Stimulated activated naive CD8-positive, alpha-beta T cell treated with anti-CD3 and anti-CD28 coated beads, Interleukin-15, Interleukin-2, amounts not matched to agents 100 ng/mL and 50 ng/mL, for 24 hours (primary cell): ENCODE results near the gene FGD3.

ENCODE experiments used
- H3K27ac Mint-ChIP-seq: one replicate; pipeline ENCODE4 v1.8.0; 2021; ENCODE audit warnings: mild to moderate bottlenecking, mixed read lengths
- H3K27me3 Mint-ChIP-seq: one replicate; pipeline ENCODE4 v1.8.0; 2021; ENCODE audit warnings: mixed read lengths
- H3K36me3 Mint-ChIP-seq: one replicate; pipeline ENCODE4 v1.8.0; 2021; ENCODE audit warnings: low read depth, mixed read lengths
- H3K4me1 Mint-ChIP-seq: one replicate; pipeline ENCODE4 v1.8.0; 2021; ENCODE audit warnings: low read depth, mixed read lengths
- H3K4me3 Mint-ChIP-seq: one replicate; pipeline ENCODE4 v1.8.0; 2021; ENCODE audit warnings: mild to moderate bottlenecking, mixed read lengths
- H3K9me3 Mint-ChIP-seq: one replicate; pipeline ENCODE4 v1.8.0; 2021; ENCODE audit warnings: mixed read lengths

FGD3 gene

DNA sequence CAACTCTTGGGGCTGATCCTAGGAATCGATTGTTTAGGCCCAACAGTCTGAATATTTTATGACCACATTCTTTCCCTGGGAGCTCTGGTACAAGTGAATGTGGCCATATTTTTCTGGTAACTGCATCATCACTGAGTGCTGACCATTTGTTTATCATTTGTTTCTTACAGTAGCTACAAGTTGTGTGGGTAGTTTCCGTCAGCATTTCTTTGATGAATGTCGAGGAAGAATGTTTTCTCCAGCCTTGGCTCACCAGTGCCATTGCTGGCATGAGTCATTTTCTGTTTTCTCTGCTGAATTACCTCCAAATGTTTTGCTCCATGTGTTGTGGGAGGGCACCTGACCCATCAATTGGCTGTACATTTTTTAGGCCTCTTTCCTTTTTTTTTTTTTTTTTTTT is 134.6 kb downstream of the FGD3 start:
- Mint-ChIP-seq H3K4me3 (no peak overlapping the region), H3K4me1 (peaks cover 43% of the 10 kb centered on the region), H3K9me3 (no peaks in the 10 kb centered on the region), H3K36me3 (peaks cover 26% of the 10 kb centered on the region), H3K27me3 (no peaks in the 10 kb centered on the region), H3K27ac (no peak overlapping the region)

DNA sequence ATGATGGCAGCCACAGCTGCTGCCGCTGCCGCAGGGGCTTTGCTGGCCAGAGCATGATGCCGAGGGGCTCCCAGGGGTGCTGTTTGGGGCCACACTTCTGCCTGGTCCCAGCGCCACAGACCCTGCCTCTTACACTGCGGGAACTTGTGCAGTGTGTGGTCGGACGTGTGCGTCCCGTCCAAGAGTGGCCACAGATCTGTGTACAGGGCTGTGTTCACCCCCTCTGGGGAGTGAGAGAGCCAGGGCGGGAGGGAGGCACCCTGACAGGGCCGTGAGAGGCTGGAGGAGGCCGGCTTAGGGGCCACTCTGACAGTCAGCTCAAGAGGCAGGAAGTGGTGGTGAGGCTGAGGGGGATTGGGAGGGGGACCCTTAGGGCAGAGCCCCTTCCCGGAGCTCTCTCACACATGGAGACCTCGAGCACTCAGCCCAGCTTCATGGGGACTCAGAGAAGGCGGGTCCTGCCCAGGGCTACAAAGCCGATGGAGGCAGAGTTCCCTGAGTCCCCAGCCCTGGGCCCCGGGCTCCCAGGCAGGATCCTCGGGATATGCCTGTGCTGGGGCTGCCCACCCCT is 135.6 kb downstream of the FGD3 start:
- peak overlapping the region; percentile 31 for H3K27ac Mint-ChIP-seq

DNA sequence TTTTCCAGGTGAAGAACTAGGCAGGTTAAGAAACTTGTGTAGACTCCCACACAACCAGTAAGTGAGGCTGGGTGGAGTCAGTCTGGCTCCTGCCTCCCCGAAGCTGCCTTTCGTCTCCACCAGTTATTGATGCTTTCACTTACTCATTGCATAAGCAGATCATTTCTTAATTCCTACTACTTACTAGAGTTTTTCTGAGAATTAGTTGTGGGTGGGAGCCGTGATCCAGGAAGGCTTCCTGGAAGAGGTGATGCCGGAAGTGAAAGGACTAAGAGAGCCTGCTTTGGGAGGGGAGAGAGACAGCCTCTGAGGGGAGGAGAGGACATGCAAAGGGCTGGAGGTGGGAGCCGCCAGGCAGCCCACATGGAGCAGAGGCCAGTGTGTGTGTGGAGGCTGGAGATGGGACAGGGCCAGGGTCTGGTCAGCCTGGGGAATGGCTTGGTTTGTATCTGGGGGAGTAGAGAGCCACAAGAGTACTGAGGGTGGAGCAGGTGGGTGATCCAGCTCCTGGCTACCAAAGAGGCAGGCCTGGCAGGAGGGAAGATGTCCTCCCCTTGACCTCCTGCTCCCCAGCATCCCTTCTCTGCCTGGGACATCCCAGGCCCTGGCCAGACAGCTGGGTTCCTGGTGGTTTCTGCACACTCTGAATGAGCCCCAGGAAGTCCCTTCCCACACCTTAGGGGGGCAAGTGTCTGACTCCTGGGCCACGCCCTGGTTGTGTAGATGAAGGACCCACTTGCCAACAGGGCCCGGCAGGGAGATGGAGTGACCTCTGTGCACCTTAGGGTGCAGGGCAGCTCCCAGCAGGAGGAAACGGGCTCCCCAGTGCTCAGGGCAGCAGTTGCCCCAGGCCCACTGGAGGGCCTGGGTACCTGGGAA is 136.5 kb downstream of the FGD3 start:
- H3K27ac Mint-ChIP-seq: peak overlapping the region; percentile 87
- peak overlapping the region; percentile 70 for H3K4me3 Mint-ChIP-seq
- peaks cover 36% of the 10 kb centered on the region for H3K4me1 Mint-ChIP-seq
- peaks cover 26% of the 10 kb centered on the region for H3K36me3 Mint-ChIP-seq
- H3K27me3 Mint-ChIP-seq: no peaks in the 10 kb centered on the region
- no peaks in the 10 kb centered on the region for H3K9me3 Mint-ChIP-seq

More for the DNA sequence above, 135.6 kb downstream of the FGD3 start:
- H3K9me3 Mint-ChIP-seq: no peaks in the 10 kb centered on the region
- H3K4me1 Mint-ChIP-seq: peaks cover 33% of the 10 kb centered on the region
- H3K4me3 Mint-ChIP-seq: no peak overlapping the region
- peaks cover 26% of the 10 kb centered on the region for H3K36me3 Mint-ChIP-seq
- H3K27me3 Mint-ChIP-seq: no peaks in the 10 kb centered on the region

DNA sequence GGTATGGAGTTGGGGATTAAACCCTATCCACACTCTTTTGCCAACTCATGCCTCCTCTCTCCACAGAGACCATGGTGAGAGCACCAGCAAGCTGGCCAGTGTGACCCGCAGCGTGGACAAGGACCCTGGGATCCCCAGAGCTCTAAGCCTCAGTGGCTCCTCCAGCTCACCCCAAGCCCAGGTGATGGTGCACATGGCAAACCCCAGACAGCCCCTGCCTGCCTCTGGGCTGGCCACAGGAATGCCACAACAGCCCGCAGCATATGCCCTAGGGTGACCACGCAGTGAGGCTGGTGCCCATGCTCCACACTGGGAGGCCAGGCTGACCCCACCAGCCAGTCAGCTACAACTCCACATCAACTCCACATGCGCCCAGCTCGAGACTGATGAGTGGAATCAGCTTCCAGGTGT is 137.2 kb downstream of the FGD3 start:
- Mint-ChIP-seq H3K36me3 (peaks cover 26% of the 10 kb centered on the region), H3K4me3 (no peak overlapping the region), H3K4me1 (peaks cover 42% of the 10 kb centered on the region), H3K27ac (no peak overlapping the region), H3K9me3 (no peaks in the 10 kb centered on the region), H3K27me3 (no peaks in the 10 kb centered on the region)

DNA sequence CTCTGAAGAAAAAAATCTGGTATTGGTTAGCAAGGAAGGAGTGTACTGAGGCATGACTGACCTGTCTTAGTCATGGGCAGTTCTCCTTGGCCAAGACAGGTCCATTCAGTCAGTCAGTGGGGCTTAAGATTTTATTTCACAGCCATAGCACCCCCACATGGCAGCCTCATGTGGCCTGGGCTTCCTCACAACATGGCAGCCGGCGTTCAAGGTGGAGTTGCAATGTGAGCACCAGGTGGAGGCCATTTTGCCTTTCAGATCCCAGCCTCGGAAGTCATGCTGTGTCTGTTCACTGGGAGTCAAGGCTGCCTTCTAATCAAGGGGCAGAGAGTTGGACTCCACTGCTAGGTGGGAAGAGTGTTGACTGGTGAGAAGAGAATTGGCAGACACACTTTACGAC is 138.4 kb downstream of the FGD3 start:
- Mint-ChIP-seq H3K36me3 (peaks cover 31% of the 10 kb centered on the region), H3K4me3 (no peak overlapping the region), H3K27ac (no peak overlapping the region), H3K9me3 (no peaks in the 10 kb centered on the region), H3K4me1 (peaks cover 54% of the 10 kb centered on the region), H3K27me3 (no peaks in the 10 kb centered on the region)
